K562 (cell line): Measurements from ENCODE around the gene MLKL. TPM values are rescaled to one million over a fixed set of nuclear protein-coding genes. Genes with fewer than 3 reads are reported as not detected.

Experiments
- ATAC-seq: fragments of 200-7000 bp; cut with Tn5 transposase; 3 replicates; pipeline ENCODE4 v1.9.1; 2020; ENCODE audit warnings: moderate library complexity
- BruUV-seq: library from RNA; stranded (reverse); fragments of 400-500 nt; replicated peaks from 2 replicates; lab custom pipeline; 2021; lab: Mats Ljungman, UMichigan
- CTCF ChIA-PET: fragments of 300-600 bp; formaldehyde crosslinking; extraction: SDS; loops from one replicate; lab custom pipeline; 2021; ENCODE audit warnings: low intra/inter-chr PET ratio; lab: Yijun Ruan, JAX
- POLR2A ChIA-PET: fragments of 300-600, 350-650 bp; sonication (Branson Sonifier 250); formaldehyde crosslinking; extraction: SDS; loops from one replicate; lab custom pipeline; 2021; ENCODE audit warnings: antibody characterized with exemption, inconsistent platforms; lab: Yijun Ruan, JAX
- DNase-seq, 4 experiments: peaks; one replicate each; pipeline versions ENCODE4 v3.0.0 to v3.0.0-alpha.2; 2011 to 2018; ENCODE audit warnings: low spot score in 3 of 4, mixed read lengths in 3 of 4; ENCODE audit errors: extremely low read depth in 1 of 4
- FAIRE-seq: peaks from 2 replicates; lab custom pipeline; 2011; peaks lifted over from hg19 to GRCh38; lab: Jason Lieb, UNC
- H2AFZ ChIP-seq: 2 replicates; pipeline ENCODE4 v1.6.0; 2011; ENCODE audit warnings: low read depth, low read length, control low read depth, inconsistent platforms
- H3K27ac ChIP-seq: fragments of 200-600 bp; 3 replicates; pipeline ENCODE4 v1.8.0; 2011; ENCODE audit warnings: low read depth, mild to moderate bottlenecking, control low read depth, inconsistent platforms, low read length, moderate library complexity, mixed read lengths; ENCODE audit errors: extremely low read depth
- H3K27me3 ChIP-seq, 2 experiments: fragments of 300-600 bp in 1 of 2; 2 replicates in 1 of 2; 3 replicates in 1 of 2; pipeline versions ENCODE4 v1.6.0 to v1.8.0; 2011; ENCODE audit warnings: inconsistent platforms in 2 of 2, low read length in 2 of 2, mild to moderate bottlenecking in 1 of 2, mixed read lengths in 1 of 2, moderate library complexity in 1 of 2; ENCODE audit not compliant: control insufficient read depth in 2 of 2, insufficient read depth in 2 of 2
- H3K36me3 ChIP-seq: fragments of 300-600 bp; 3 replicates; pipeline ENCODE4 v1.8.0; 2011; ENCODE audit warnings: mild to moderate bottlenecking, low read length, inconsistent platforms; ENCODE audit not compliant: control insufficient read depth, insufficient read depth
- H3K4me1 ChIP-seq, 2 experiments: fragments of 200-600 bp in 1 of 2; replicated peaks in 1 of 2; 2 replicates in 1 of 2; 3 replicates in 1 of 2; pipeline versions ENCODE4 v1.5.1 to v1.8.0; 2011; ENCODE audit warnings: inconsistent platforms in 2 of 2, low read length in 2 of 2, mild to moderate bottlenecking in 1 of 2, mixed read lengths in 1 of 2, moderate library complexity in 1 of 2; ENCODE audit not compliant: control insufficient read depth in 2 of 2, insufficient read depth in 2 of 2
- H3K4me2 ChIP-seq: 2 replicates; pipeline ENCODE4 v1.6.1; 2011; ENCODE audit warnings: low read length, control low read depth, inconsistent platforms, mixed read lengths; ENCODE audit not compliant: insufficient read depth
- H3K4me3 ChIP-seq: fragments of 200-600 bp; sonication (generic), shearing (Covaris generic); 2 replicates; pipeline ENCODE4 v1.5.1; 2016; ENCODE audit warnings: control low read depth, inconsistent platforms
- H3K79me2 ChIP-seq: fragments of 200-600 bp; 3 replicates; pipeline ENCODE4 v1.8.0; 2011; ENCODE audit warnings: low read length, inconsistent platforms; ENCODE audit not compliant: control insufficient read depth, insufficient read depth
- H3K9ac ChIP-seq, 2 experiments: 2 replicates each; pipeline versions ENCODE4 v1.6.0 to v1.6.1; 2011; ENCODE audit warnings: low read depth in 2 of 2, low read length in 2 of 2, control low read depth in 1 of 2, inconsistent platforms in 1 of 2, mild to moderate bottlenecking in 1 of 2, mixed read lengths in 1 of 2; ENCODE audit not compliant: insufficient read depth in 1 of 2
- H3K9me1 ChIP-seq: one replicate; pipeline ENCODE4 v1.6.0; 2011; ENCODE audit warnings: inconsistent platforms, mild to moderate bottlenecking, low read length, moderate library complexity; ENCODE audit not compliant: control insufficient read depth, insufficient read depth
- H3K9me3 ChIP-seq: replicated peaks from 2 replicates; pipeline ENCODE4 v1.5.1; 2011; ENCODE audit warnings: low read depth, low read length, inconsistent platforms; ENCODE audit not compliant: control insufficient read depth, insufficient read depth
- H4K20me1 ChIP-seq: replicated peaks from 2 replicates; pipeline ENCODE4 v1.6.1; 2011; ENCODE audit warnings: low read length, inconsistent platforms, mixed read lengths; ENCODE audit not compliant: control insufficient read depth, insufficient read depth
- BACH1 ChIP-seq: fragments of 200-800 bp; sonication (Bioruptor generic); IDR thresholded peaks from 2 replicates; pipeline ENCODE4 v1.6.1; 2016; ENCODE audit warnings: missing genetic modification characterization, missing compliant biosample characterization
- CEBPG ChIP-seq, 3 experiments: fragments of 200-800 bp in 1 of 3; sonication (Bioruptor generic) in 1 of 3; sonication (generic) in 1 of 3; formaldehyde crosslinking in 1 of 3; IDR thresholded peaks in 2 of 3; conservative IDR thresholded peaks in 1 of 3; 2 replicates each; pipeline versions ENCODE4 v1.6.1 to v1.8.0; 2016 to 2022; ENCODE audit warnings: missing compliant biosample characterization in 2 of 3, missing genetic modification characterization in 2 of 3, mild to moderate bottlenecking in 1 of 3, missing genetic modification reagents in 1 of 3
- FOXM1 ChIP-seq, 2 experiments: fragments of 450-650 bp in 1 of 2; sonication (generic) in 1 of 2; formaldehyde crosslinking in 1 of 2; IDR thresholded peaks; 2 replicates each; pipeline versions ENCODE4 v1.6.1 to v1.9.0; 2017 to 2022; ENCODE audit warnings: low read depth in 2 of 2, mild to moderate bottlenecking in 2 of 2, missing genetic modification reagents in 1 of 2, moderate library complexity in 1 of 2
- MAFK ChIP-seq: IDR thresholded peaks from 2 replicates; pipeline ENCODE4 v1.6.1; 2011; ENCODE audit warnings: low read length, improper control_type of control experiment
- SRSF1 ChIP-seq: fragments of 200-400 bp; formaldehyde crosslinking; IDR thresholded peaks from 2 replicates; pipeline ENCODE4 v1.6.1; 2017; ENCODE audit warnings: mild to moderate bottlenecking, low read depth, low read length, moderate library complexity
- TCFL5 ChIP-seq: fragments of 250-450 bp; sonication (Bioruptor Pico); conservative IDR thresholded peaks from 2 replicates; pipeline ENCODE4 v1.6.1; 2021; ENCODE audit warnings: mild to moderate bottlenecking, moderate library complexity, matching md5 sums
- ZNF133 ChIP-seq: fragments of 250-450 bp; sonication (Bioruptor Pico); IDR thresholded peaks from 2 replicates; pipeline ENCODE4 v1.4.0; 2020; ENCODE audit warnings: mild to moderate bottlenecking
- ZNF586 ChIP-seq: fragments of 450-650 bp; formaldehyde crosslinking; conservative IDR thresholded peaks from 2 replicates; pipeline ENCODE4 v1.4.0; 2020; ENCODE audit warnings: mild to moderate bottlenecking, moderate library complexity
- WGBS: fragments of 100-300 bp; shearing (Covaris generic); methylation state at CpG from one replicate; pipeline ENCODE4 v1.1.6; 2016; ENCODE audit warnings: low coverage, mixed read lengths; ENCODE audit not compliant: insufficient coverage; ENCODE audit errors: missing lambda C conversion rate; 5-methylcytosine and 5-hydroxymethylcytosine counted together
- in situ Hi-C: fragments of 300-500 bp; cut with MboI; formaldehyde crosslinking; loops from 4 replicates; pipeline ENCODE4 v1.15.0; 2018; ENCODE audit warnings: inconsistent platforms, mixed read lengths
- intact Hi-C: fragments of 100-400 bp; cut with micrococcal nuclease; formaldehyde crosslinking; loops from 2 replicates; pipeline ENCODE4 v1.14.2; 2022
- polyA plus RNA-seq, 8 experiments: library from polyadenylated mRNA; depleted of rRNA in 4 of 8; stranded (reverse) in 5 of 8; unstranded in 3 of 8; fragments of >200 nt; fragmentation: Nextera tagmentation in 2 of 8; fragmentation: Illumina TruSeq in 1 of 8; extraction: Ambion mirVana in 2 of 8; extraction: Trizol in 1 of 8; gene quantifications; 2 replicates each; pipeline versions ENCODE4 v1.2.1 to v1.2.3, GENCODE V29; 2011 to 2014; ENCODE audit warnings: inconsistent platforms in 1 of 8, missing spikeins in 1 of 8
- total RNA-seq, 7 experiments: library from RNA; depleted of rRNA in 6 of 7; stranded (reverse); fragments of >200 nt in 6 of 7; fragmentation: Illumina TruSeq in 2 of 7; extraction: Trizol in 2 of 7; gene quantifications; 2 replicates each; pipeline versions ENCODE4 v1.2.1 to v1.2.3, GENCODE V29; 2011 to 2021; ENCODE audit warnings: low replicate concordance in 1 of 7
- TF ChIP-seq, protein P1 (sequence below): sonication (generic); formaldehyde crosslinking; IDR thresholded peaks from 2 replicates; pipeline ENCODE4 v1.8.0; 2023; ENCODE audit warnings: mild to moderate bottlenecking, missing genetic modification reagents

The MLKL gene
- total and polyA plus RNA-seq, 9 of the 15 experiments (the other 6 are each of a cell fraction or from before 2014, with no cell fraction given) = 1.6 to 6.1 (median 4.8) TPM

DNA sequence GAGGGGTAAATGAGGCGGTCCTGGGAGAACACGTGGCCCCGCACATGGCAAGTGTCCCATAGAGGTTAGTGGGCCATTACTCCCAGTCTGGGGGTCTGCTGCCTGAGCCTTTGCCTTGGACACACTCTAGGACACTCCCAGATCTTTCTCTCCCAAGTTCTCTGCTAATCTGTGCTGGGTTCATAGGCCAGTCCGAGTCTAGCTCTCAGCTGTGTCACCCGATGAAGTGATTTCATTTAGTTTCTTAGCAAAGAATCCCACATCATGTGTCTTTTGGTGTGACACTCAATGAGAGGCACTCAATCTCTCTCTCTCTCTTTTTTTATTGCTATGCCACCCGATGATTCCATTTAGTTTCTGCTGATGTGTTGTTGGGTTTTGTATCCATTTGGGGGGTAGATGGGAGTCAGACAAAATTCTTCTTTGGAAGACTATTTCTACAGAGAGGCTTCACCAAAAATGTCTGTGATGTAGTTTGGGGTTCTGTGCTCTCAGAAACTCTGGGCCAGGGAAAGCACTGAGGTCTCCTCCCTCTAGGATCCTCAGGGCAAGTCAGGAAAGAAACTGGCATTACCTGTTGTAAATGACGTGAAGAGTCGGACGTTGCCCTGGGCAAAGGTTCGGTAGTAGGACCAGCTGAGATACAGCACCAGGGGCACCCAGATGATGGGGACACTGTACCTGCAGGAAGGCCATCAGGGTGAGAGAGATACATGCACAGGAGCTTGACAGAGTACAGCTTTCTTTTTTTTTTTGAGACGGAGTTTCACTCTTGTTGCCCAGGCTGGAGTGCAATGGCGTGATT lies 25.2 kb upstream of the MLKL start:
- WGBS = 29% methylated on average over 12 of the region's 12 CpGs
- intact Hi-C loops (no loop called here), in situ Hi-C loops (no loop called here)
- Histone ChIP-seq H4K20me1 (no peaks in the 10 kb centered on the region), H3K4me2 (no peak overlapping the region), H3K27me3 (peaks cover 15 to 55% of the 10 kb centered on the region in 2 experiments; a peak in 4 of 5 replicates), H3K79me2 (no peaks in the 10 kb centered on the region), H3K27ac (no peak overlapping the region), H3K4me3 (no peak overlapping the region), H3K9me3 (peaks cover 4% of the 10 kb centered on the region), H3K36me3 (no peaks in the 10 kb centered on the region), H3K9ac (no peak overlapping the region), H3K9me1 (no peaks in the 10 kb centered on the region), H2AFZ (no peak overlapping the region), H3K4me1 (peaks cover 0 to 3% of the 10 kb centered on the region in 2 experiments; a peak in 1 of 5 replicates)
- no peak for TF ChIP-seq FOXM1 (IDR thresholded peaks at IDR 0.05; ENCODE audit: low read depth)
- TF ChIP-seq FOXM1 (CRISPR knock-in tag; IDR thresholded peaks at IDR 0.05; ENCODE audit: low read depth) = no peak
- no peak for TF ChIP-seq SRSF1
- TF ChIP-seq ZNF133 = no peak
- no peak for TF ChIP-seq MAFK
- TF ChIP-seq ZNF586 (CRISPR knock-in tag) = no peak
- TF ChIP-seq BACH1 (tag) = no peak
- TF ChIP-seq, protein P1, sequence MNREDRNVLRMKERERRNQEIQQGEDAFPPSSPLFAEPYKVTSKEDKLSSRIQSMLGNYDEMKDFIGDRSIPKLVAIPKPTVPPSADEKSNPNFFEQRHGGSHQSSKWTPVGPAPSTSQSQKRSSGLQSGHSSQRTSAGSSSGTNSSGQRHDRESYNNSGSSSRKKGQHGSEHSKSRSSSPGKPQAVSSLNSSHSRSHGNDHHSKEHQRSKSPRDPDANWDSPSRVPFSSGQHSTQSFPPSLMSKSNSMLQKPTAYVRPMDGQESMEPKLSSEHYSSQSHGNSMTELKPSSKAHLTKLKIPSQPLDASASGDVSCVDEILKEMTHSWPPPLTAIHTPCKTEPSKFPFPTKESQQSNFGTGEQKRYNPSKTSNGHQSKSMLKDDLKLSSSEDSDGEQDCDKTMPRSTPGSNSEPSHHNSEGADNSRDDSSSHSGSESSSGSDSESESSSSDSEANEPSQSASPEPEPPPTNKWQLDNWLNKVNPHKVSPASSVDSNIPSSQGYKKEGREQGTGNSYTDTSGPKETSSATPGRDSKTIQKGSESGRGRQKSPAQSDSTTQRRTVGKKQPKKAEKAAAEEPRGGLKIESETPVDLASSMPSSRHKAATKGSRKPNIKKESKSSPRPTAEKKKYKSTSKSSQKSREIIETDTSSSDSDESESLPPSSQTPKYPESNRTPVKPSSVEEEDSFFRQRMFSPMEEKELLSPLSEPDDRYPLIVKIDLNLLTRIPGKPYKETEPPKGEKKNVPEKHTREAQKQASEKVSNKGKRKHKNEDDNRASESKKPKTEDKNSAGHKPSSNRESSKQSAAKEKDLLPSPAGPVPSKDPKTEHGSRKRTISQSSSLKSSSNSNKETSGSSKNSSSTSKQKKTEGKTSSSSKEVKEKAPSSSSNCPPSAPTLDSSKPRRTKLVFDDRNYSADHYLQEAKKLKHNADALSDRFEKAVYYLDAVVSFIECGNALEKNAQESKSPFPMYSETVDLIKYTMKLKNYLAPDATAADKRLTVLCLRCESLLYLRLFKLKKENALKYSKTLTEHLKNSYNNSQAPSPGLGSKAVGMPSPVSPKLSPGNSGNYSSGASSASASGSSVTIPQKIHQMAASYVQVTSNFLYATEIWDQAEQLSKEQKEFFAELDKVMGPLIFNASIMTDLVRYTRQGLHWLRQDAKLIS (CRISPR knock-in tag) = no peak
- no peak for TF ChIP-seq TCFL5 (CRISPR knock-in tag)
- no peak for TF ChIP-seq CEBPG (CRISPR knock-in tag; IDR thresholded peaks at IDR 0.05)
- no peak for TF ChIP-seq CEBPG (tag; conservative IDR thresholded peaks at IDR 0.05 in 1 of 2, IDR thresholded peaks at IDR 0.05 in 1 of 2)
- BruUV-seq = no TSS peak
- ATAC-seq (no peak), DNase-seq (no peak), FAIRE-seq (no peak)
- POLR2A ChIA-PET = interaction anchor here (0.7 to 1.5 kb wide), 5 partner anchors 10 to 152 kb away, joined by 3 to 4 read pairs (median 3); no protein-coding TSS in a partner anchor
- CTCF ChIA-PET = no interaction called here
